ENCODE measurements around the gene COL5A1. TPM values are rescaled to one million over a fixed set of nuclear protein-coding genes. Genes with fewer than 3 reads are reported as not detected.

The COL5A1 gene
- total RNA-seq, 4 donors from 2014 or later, result 8.4 to 14.7 (median 11.3) TPM

DNA sequence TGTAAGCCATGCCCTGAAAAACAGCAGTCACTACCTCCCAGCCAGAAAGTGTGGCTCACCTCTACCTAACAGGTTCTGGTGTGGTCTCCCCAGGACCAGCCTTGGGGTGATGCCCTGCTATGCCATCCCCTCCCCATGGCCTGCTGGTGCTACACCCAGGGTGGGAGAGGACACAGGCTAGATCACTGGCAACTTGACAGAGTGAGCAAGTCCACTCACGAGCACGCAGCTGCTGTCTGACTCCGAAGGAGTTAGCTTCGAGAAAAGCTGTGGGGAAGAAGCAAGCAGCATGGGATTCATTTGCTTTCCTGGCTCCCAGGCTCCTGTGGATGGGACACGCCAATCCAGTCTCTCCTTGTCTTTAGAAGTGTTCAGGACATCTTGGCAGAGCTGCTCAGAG is 102.2 kb downstream of the COL5A1 start:
- H3K4me3 ChIP-seq (ENCODE audit: low read depth, poor library complexity, severe bottlenecking), result no peak overlapping the region
- TF ChIP-seq POLR2A (IDR thresholded peaks at IDR 0.05), result no peak
- TF ChIP-seq, protein P1, sequence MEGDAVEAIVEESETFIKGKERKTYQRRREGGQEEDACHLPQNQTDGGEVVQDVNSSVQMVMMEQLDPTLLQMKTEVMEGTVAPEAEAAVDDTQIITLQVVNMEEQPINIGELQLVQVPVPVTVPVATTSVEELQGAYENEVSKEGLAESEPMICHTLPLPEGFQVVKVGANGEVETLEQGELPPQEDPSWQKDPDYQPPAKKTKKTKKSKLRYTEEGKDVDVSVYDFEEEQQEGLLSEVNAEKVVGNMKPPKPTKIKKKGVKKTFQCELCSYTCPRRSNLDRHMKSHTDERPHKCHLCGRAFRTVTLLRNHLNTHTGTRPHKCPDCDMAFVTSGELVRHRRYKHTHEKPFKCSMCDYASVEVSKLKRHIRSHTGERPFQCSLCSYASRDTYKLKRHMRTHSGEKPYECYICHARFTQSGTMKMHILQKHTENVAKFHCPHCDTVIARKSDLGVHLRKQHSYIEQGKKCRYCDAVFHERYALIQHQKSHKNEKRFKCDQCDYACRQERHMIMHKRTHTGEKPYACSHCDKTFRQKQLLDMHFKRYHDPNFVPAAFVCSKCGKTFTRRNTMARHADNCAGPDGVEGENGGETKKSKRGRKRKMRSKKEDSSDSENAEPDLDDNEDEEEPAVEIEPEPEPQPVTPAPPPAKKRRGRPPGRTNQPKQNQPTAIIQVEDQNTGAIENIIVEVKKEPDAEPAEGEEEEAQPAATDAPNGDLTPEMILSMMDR (IDR thresholded peaks at IDR 0.05), result no peak
- WGBS, 2 donors, result 71 to 79% methylated on average over 5 of the region's 5 CpGs
- no peak for DNase-seq (ENCODE audit: low spot score in 2 of 2)
- intact Hi-C loops (cut with DNase I; ENCODE audit: low total_unique reads), result loop anchor here (2.0 to 10.0 kb wide), 2 partner anchors 295 to 569 kb away; no protein-coding TSS in a partner anchor

DNA sequence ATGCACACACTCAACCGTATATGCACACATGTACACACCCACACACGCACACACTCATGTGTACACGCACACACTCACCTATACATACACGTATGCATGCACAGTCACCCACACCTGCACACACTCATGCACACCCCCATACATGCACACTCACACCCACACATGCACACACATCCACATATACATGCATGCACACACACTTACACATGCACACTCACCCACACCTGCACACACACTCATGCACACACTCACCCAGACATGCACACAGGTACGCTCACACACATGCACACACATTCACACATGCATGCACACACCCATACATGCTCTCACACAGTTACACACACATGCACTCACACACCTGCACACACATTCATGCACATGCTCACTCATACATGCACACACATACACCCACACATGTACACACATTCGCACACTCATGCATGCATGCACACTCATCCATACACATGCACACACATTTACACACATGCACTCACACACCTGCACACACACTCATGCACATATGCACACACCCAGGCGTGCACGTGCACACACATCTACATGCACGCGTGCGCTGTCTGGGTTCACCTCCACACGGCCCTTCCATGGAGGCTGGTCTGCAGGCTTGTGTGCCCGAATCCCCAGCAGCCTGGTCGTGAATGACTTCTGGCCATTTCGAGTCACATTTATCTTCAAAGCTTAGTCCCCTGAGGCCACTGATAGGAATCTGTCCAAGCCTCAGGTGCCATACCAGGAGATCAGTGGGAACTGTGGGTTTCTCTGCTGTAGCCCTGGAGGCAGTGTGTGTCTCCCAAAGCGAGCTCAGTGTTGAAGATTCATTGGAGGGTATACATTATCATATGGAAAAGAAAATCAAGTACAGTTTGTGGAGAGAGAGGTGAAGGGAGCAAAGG is 103.0 kb downstream of the COL5A1 start:
- WGBS, 2 donors, result 84 to 95% methylated on average over 16 of the region's 16 CpGs
- intact Hi-C loops (cut with DNase I; ENCODE audit: low total_unique reads), result loop anchor here (10.0 kb wide), 1 partner anchor 570 kb away; no protein-coding TSS in a partner anchor
- no peak overlapping the region for H3K4me3 ChIP-seq (ENCODE audit: low read depth, poor library complexity, severe bottlenecking)
- no peak for DNase-seq (ENCODE audit: low spot score in 2 of 2)
- TF ChIP-seq, protein P1 (IDR thresholded peaks at IDR 0.05), result no peak
- TF ChIP-seq POLR2A (IDR thresholded peaks at IDR 0.05), result no peak

DNA sequence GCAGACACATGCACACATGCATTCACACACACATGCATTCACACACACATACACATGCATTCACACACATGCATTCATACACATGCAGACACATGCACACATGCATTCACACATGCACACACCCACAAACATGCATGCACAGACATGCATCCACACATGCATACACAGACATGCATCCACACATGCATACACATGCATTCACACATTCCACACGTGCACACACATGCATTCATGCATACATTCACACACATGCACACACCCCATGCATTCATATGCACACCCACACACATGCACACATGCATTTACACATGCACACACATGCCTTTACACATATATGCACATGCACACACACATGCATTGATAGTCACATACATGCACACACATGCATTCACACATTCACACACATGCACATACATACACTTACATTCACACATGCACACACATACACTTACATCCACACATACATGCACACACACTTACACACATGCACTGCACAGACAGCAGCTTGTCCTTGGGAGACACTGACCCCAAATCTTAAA is 106.4 kb downstream of the COL5A1 start:
- intact Hi-C loops (cut with DNase I; ENCODE audit: low total_unique reads), result loop anchor here (10.0 kb wide), 1 partner anchor 573 kb away; no protein-coding TSS in a partner anchor
- TF ChIP-seq, protein P1 (IDR thresholded peaks at IDR 0.05), result no peak
- TF ChIP-seq POLR2A (IDR thresholded peaks at IDR 0.05), result no peak
- H3K4me3 ChIP-seq (ENCODE audit: low read depth, poor library complexity, severe bottlenecking), result no peak overlapping the region
- 90 to 92% methylated on average over 1 of the region's 1 CpG for WGBS, 2 donors
- DNase-seq (ENCODE audit: low spot score in 2 of 2), result no peak

DNA sequence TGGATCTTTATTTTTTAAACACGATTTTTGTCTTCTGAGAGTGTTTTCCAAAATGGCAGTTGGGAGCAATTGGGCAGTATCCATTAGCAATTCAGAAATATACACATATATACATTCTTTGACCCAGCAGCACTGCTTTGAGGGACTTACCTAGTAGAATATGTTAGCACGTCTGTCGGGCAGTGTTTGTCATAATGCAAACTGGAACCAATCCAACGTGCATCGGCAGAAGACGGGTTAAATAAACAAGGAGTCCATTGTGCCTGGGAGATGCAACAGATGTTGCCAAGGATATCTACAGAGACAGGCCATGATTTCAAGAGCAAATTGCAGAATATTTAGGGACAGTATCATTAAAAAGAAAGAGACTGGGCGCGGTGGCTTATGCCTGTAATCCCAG is 107.0 kb downstream of the COL5A1 start:
- no peak overlapping the region for H3K4me3 ChIP-seq (ENCODE audit: low read depth, poor library complexity, severe bottlenecking)
- intact Hi-C loops (cut with DNase I; ENCODE audit: low total_unique reads), result loop anchor here (10.0 kb wide), 1 partner anchor 574 kb away; no protein-coding TSS in a partner anchor
- DNase-seq (ENCODE audit: low spot score in 2 of 2), result no peak
- TF ChIP-seq, protein P1 (IDR thresholded peaks at IDR 0.05), result no peak
- TF ChIP-seq POLR2A (IDR thresholded peaks at IDR 0.05), result no peak
- 88% methylated on average over 8 of the region's 8 CpGs for WGBS, 2 donors

DNA sequence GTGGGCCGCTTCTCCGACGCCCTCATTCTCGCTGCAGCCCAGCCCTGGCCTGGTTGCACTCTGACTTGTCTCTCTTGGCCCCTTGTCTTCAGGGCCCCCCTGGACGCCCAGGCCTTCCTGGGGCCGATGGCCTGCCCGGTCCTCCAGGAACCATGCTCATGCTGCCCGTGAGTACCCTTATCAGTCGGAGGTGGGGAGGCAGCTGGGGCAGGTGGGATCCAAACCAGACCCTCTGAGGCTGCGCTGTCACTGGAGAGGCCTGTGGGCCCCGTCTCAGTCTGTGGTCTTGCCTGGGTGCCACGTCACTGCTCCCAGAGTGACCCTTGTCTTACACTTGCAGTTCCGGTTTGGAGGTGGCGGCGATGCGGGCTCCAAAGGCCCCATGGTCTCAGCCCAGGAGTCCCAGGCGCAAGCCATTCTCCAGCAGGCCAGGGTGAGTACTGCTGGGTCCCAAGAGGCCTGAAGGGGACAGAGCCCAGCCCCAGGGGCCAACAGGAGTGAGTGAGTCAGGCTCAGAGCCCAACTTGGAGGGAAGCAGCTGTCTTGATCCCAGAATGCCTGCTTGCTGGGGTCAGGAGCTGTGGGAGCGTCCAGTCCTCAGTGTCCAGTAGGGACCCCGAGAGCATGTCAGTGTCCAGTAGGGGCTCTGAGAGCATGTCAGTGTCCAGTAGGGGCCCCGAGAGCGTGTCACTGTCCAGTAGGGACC is 109.0 kb downstream of the COL5A1 start:
- 91% methylated on average over 9 to 21 of the region's 21 CpGs for WGBS, 2 donors
- TF ChIP-seq, protein P1 (IDR thresholded peaks at IDR 0.05), result no peak
- H3K4me3 ChIP-seq (ENCODE audit: low read depth, poor library complexity, severe bottlenecking), result no peak overlapping the region
- intact Hi-C loops (cut with DNase I; ENCODE audit: low total_unique reads), result no loop called here
- DNase-seq (ENCODE audit: low spot score in 2 of 2), result no peak
